Jurkat, Clone E6-1 (cell line): ENCODE measurements around the gene SKI.

Experiments
- DNase-seq: peaks from one replicate; pipeline ENCODE4 v3.0.0-alpha.2; 2011; ENCODE audit warnings: low read depth, low spot score
- H3K4me3 ChIP-seq: 2 replicates; pipeline ENCODE4 v1.5.1; 2011; ENCODE audit warnings: mild to moderate bottlenecking, low read length, control low read depth, moderate library complexity

SKI gene

GRCh38 chr1:2299131-2299627 is 71.1 kb downstream of the SKI start:
- DNase-seq, result no peak
- no peak overlapping the region for H3K4me3 ChIP-seq

GRCh38 chr1:2300004-2300771 is 72.1 kb downstream of the SKI start:
- peak overlapping the region; percentile 61 for H3K4me3 ChIP-seq
- peak; percentile 62 for DNase-seq

GRCh38 chr1:2300851-2301606 is 72.9 kb downstream of the SKI start:
- DNase-seq, result peak; percentile 95
- H3K4me3 ChIP-seq, result peak overlapping the region; percentile 61

- peak overlapping the region; percentile 61 for H3K4me3 ChIP-seq
- DNase-seq, result no peak
Measured at GRCh38 chr1:2301607-2302291, 73.6 kb downstream of the SKI start.

- no peak for DNase-seq
- no peak overlapping the region for H3K4me3 ChIP-seq
Measured at GRCh38 chr1:2302292-2302925, 74.3 kb downstream of the SKI start.

DNA sequence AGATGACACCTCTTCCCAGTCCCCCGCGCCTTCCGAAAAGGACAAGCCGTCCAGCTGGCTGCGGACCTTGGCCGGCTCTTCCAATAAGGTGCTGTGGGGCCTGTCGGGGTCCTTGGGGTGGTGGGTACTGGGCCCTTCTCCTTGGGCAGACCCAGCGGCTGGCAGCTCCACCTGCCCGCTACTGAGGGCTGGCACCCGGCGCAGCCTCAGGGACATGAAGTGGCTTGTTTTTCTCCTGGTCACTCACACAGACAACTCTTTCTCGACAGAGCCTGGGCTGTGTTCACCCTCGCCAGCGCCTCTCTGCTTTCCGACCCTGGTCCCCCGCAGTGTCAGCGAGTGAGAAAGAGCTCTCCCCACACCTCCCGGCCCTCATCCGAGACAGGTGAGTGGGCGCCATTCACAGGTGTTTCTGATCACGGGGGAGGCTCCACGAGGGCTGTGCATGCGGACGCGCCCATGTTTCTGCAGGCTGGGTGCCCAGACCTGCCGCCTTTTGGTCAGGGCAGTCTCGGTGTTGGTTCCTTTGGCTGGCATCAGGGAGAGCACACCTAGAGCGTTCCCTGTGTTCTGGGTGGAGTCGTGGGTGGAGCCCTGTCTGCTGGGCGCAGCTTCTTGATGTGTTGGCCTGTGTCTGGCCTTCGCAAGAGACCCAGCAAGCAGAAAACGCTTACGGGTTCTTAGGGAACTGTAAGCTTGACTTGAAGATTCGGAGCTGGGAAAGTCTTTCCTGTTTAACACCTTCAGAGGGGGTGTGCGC is 75.1 kb downstream of the SKI start:
- no peak for DNase-seq
- H3K4me3 ChIP-seq, result no peak overlapping the region

DNA sequence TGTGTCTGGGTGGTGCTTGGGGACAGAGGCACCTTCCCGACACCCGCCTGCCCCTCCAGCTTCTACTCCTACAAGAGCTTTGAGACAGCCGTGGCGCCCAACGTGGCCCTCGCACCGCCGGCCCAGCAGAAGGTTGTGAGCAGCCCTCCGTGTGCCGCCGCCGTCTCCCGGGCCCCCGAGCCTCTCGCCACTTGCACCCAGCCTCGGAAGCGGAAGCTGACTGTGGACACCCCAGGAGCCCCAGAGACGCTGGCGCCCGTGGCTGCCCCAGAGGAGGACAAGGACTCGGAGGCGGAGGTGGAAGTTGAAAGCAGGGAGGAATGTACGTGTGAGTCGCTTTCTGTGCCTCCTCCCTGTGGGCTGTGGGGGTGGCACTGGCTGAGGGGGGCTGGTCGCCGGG is 75.7 kb downstream of the SKI start:
- DNase-seq, result no peak
- H3K4me3 ChIP-seq, result no peak overlapping the region

- DNase-seq, result no peak
- H3K4me3 ChIP-seq, result no peak overlapping the region
Measured at GRCh38 chr1:2304282-2304681, 76.2 kb downstream of the SKI start.

DNA sequence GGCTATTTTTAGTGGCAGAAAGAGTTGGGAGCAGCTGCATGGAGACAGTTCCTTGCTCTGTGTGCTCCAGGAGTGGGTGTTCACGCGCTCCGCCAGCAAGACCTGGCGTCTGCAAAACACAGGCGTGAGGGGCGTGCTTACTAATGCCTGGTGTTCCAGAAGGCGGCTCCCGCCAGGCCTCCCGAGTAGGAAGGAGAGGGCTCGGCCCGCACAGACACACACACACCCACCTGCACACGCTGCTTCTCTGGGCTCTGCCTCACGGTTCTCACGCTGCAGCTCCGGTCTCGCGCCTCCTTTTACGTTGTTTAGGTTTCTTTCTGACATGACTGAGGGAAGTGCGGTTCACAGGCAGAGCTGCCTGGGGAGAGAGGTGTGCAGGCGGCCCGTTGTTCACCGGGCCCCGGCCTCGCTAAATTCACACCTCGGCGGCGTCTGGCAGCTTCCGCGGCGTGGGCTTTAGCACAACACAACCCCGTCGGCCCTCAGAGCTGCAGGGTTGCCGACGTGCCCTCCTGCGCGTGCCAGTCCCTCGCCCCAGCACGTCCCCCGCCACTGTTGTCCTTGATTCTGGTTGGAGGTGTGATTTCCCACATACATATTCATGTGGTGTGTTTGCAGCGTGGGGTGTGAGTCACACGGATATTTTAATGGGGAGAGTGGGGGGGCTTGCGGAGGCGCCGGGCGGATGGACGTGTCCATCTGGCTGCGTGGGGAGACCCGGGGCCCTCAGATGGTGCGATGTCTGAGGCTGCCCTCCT is 77.0 kb downstream of the SKI start:
- DNase-seq, result no peak
- no peak overlapping the region for H3K4me3 ChIP-seq

GRCh38 chr1:2306151-2306978 is 78.2 kb downstream of the SKI start:
- no peak overlapping the region for H3K4me3 ChIP-seq
- DNase-seq, result no peak

- H3K4me3 ChIP-seq, result no peak overlapping the region
- no peak for DNase-seq
Measured at GRCh38 chr1:2307064-2307605, 79.0 kb downstream of the SKI start.

GRCh38 chr1:2307972-2308371 is 79.9 kb downstream of the SKI start:
- no peak overlapping the region for H3K4me3 ChIP-seq
- DNase-seq, result no peak

GRCh38 chr1:2308844-2309243 is 80.7 kb downstream of the SKI start:
- H3K4me3 ChIP-seq, result no peak overlapping the region
- no peak for DNase-seq

- no peak for DNase-seq
- no peak overlapping the region for H3K4me3 ChIP-seq
Measured at GRCh38 chr1:2310332-2311183, 82.4 kb downstream of the SKI start.

- no peak overlapping the region for H3K4me3 ChIP-seq
- DNase-seq, result no peak
Measured at GRCh38 chr1:2311184-2312032, 83.3 kb downstream of the SKI start.
